Panc1 (cell line): Measurements from ENCODE around the gene DOCK11. TPM values are rescaled to one million over a fixed set of nuclear protein-coding genes. Genes with fewer than 3 reads are reported as not detected.
"Not testable (repeated sequence)": the region's sequence is repeated elsewhere in the genome, so short reads cannot be mapped to it uniquely, and the experiment has no call there.

Experiments
- ATAC-seq: fragments of 200-7000 bp; cut with Tn5 transposase; 2 replicates; pipeline ENCODE4 v1.9.1; 2020; ENCODE audit warnings: mild to moderate bottlenecking, moderate library complexity
- BruUV-seq: library from RNA; stranded (reverse); fragments of 400-500 nt; replicated peaks from 2 replicates; lab custom pipeline; 2021; lab: Mats Ljungman, UMichigan
- CTCF ChIA-PET: fragments of 300-600 bp; sonication (Branson Sonifier 250); formaldehyde crosslinking; loops from one replicate; lab custom pipeline; 2022; ENCODE audit warnings: antibody characterized with exemption; lab: Charles Lee
- POLR2A ChIA-PET: fragments of 300-600 bp; sonication (Branson Sonifier 250); formaldehyde crosslinking; loops from one replicate; lab custom pipeline; 2022; ENCODE audit warnings: antibody characterized with exemption; lab: Charles Lee
- DNase-seq: peaks from one replicate; pipeline ENCODE4 v3.0.0-alpha.2; 2010; ENCODE audit warnings: low read depth, low spot score
- H3K27ac ChIP-seq: 2 replicates; pipeline ENCODE4 v1.5.1; 2011; ENCODE audit warnings: mild to moderate bottlenecking, low read length, inconsistent platforms
- H3K27me3 ChIP-seq: fragments of 200-500 bp; sonication (Bioruptor generic); 2 replicates; pipeline ENCODE4 v1.6.0; 2014; ENCODE audit warnings: low read length, inconsistent platforms; ENCODE audit not compliant: control insufficient read depth, insufficient read depth
- H3K36me3 ChIP-seq: fragments of 200-500 bp; sonication (Bioruptor generic); 2 replicates; pipeline ENCODE4 v1.5.1; 2014; ENCODE audit warnings: inconsistent platforms, mild to moderate bottlenecking, low read length, moderate library complexity; ENCODE audit not compliant: control insufficient read depth, insufficient read depth
- H3K4me1 ChIP-seq: 2 replicates; pipeline ENCODE4 v1.5.1; 2011; ENCODE audit warnings: inconsistent platforms, mild to moderate bottlenecking, low read length, moderate library complexity; ENCODE audit not compliant: control insufficient read depth, insufficient read depth
- H3K4me3 ChIP-seq, 2 experiments: 2 replicates each; pipeline ENCODE4 v1.5.1; 2011 to 2012; ENCODE audit warnings: low read depth in 2 of 2, low read length in 2 of 2, mild to moderate bottlenecking in 2 of 2, inconsistent platforms in 1 of 2, moderate library complexity in 1 of 2
- H3K9me3 ChIP-seq: fragments of 200-500 bp; sonication (Bioruptor generic); 2 replicates; pipeline ENCODE4 v1.5.1; 2014; ENCODE audit warnings: low read depth, mild to moderate bottlenecking, inconsistent platforms, low read length, moderate library complexity; ENCODE audit not compliant: control insufficient read depth, insufficient read depth
- CTCF ChIP-seq: fragments of 450-650 bp; IDR thresholded peaks from 2 replicates; pipeline ENCODE4 v1.5.1; 2017; ENCODE audit warnings: mild to moderate bottlenecking
- POLR2AphosphoS5 ChIP-seq: IDR thresholded peaks from 2 replicates; pipeline ENCODE4 v1.6.1; 2012; ENCODE audit warnings: mild to moderate bottlenecking, low read depth, low read length, moderate library complexity
- SIN3A ChIP-seq: IDR thresholded peaks from 2 replicates; pipeline ENCODE4 v1.6.1; 2012; ENCODE audit warnings: low read depth, mild to moderate bottlenecking, low read length, moderate library complexity, borderline replicate concordance; ENCODE audit not compliant: insufficient read depth
- TCF7L2 ChIP-seq: IDR thresholded peaks from 2 replicates; pipeline ENCODE4 v1.6.1; 2011; ENCODE audit warnings: mild to moderate bottlenecking, low read depth, low read length, inconsistent platforms
- in situ Hi-C: cut with HindIII; loops from 2 replicates; pipeline ENCODE4 v1.10.0; 2016; ENCODE audit warnings: low sequenced_read_pairs, low pct_unique_long_range_greater_than_20kb
- intact Hi-C: fragments of 100-400 bp; cut with micrococcal nuclease; formaldehyde crosslinking; loops from one replicate; pipeline ENCODE4 v1.10.0; 2022; ENCODE audit not compliant: unreplicated experiment
- total RNA-seq: library from RNA; stranded (reverse); gene quantifications from one replicate; pipeline ENCODE4 v1.2.1, GENCODE V29; 2021; ENCODE audit not compliant: unreplicated experiment
- TF ChIP-seq, protein P1 (sequence below), 2 experiments: IDR thresholded peaks; 2 replicates each; pipeline ENCODE4 v1.6.1; 2011 to 2012; ENCODE audit warnings: low read depth in 2 of 2, control low read depth in 1 of 2, low read length in 1 of 2, mild to moderate bottlenecking in 1 of 2, moderate library complexity in 1 of 2; ENCODE audit not compliant: insufficient read depth in 1 of 2

Gene DOCK11
- total RNA-seq, 1 experiment from 2014 or later: 2.0 TPM

DNA sequence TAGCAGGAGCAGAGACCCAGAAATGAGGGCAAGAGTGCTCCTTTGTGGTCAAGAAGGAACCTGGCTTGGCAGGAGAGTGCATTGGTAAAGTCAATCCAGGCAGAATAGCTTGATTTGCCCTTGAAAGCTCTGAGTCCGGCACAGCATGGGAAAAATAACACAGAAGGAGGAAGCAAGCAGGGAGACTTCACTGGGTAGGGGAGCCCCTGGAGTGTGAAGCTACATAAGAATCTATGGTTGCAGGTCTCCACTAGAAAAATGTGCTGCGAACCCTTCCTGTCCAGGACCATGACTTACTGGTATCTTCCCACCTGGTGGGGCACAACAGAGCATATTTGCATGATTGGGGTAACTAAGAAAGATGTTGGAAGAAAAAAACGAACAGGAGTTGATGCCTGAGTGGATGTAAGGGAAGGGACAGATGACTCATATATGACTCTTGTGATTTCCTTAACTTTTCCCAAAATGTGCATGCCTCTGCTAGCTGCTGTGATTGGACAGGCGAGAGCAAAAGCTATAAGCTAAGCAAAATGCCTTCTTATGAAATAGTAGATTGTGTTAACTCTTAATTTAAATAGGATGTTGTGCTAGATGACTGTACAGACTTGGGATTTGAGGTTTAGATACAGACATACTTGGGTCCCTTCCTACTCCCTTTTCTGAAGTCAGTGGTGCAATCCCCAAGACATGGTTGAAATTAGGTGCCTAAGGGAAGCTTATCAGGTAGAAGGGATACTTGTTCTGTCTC, 235.1 kb downstream of the DOCK11 start:
- Histone ChIP-seq H3K4me1 (peaks cover 36% of the 10 kb centered on the region), H3K27me3 (no peaks in the 10 kb centered on the region), H3K27ac (peak overlapping the region; percentile 9), H3K4me3 (peak overlapping the region in 1 of 2 experiments; percentile 90; a peak in 2 of 4 replicates), H3K9me3 (peaks cover 4% of the 10 kb centered on the region; the same call in 1 of the 2 replicates), H3K36me3 (no peaks in the 10 kb centered on the region)
- in situ Hi-C loops (no loop called here), intact Hi-C loops (no loop called here)
- ATAC-seq (no peak), DNase-seq (peak; percentile 30)
- POLR2A ChIA-PET: interaction anchor here (0.5 to 0.6 kb wide), 2 partner anchors 84 to 385 kb away, joined by 3 to 4 read pairs; no protein-coding TSS in a partner anchor
- TF ChIP-seq SIN3A (no peak), POLR2AphosphoS5 (no peak), CTCF (no peak), TCF7L2 (no peak)
- TF ChIP-seq, protein P1, sequence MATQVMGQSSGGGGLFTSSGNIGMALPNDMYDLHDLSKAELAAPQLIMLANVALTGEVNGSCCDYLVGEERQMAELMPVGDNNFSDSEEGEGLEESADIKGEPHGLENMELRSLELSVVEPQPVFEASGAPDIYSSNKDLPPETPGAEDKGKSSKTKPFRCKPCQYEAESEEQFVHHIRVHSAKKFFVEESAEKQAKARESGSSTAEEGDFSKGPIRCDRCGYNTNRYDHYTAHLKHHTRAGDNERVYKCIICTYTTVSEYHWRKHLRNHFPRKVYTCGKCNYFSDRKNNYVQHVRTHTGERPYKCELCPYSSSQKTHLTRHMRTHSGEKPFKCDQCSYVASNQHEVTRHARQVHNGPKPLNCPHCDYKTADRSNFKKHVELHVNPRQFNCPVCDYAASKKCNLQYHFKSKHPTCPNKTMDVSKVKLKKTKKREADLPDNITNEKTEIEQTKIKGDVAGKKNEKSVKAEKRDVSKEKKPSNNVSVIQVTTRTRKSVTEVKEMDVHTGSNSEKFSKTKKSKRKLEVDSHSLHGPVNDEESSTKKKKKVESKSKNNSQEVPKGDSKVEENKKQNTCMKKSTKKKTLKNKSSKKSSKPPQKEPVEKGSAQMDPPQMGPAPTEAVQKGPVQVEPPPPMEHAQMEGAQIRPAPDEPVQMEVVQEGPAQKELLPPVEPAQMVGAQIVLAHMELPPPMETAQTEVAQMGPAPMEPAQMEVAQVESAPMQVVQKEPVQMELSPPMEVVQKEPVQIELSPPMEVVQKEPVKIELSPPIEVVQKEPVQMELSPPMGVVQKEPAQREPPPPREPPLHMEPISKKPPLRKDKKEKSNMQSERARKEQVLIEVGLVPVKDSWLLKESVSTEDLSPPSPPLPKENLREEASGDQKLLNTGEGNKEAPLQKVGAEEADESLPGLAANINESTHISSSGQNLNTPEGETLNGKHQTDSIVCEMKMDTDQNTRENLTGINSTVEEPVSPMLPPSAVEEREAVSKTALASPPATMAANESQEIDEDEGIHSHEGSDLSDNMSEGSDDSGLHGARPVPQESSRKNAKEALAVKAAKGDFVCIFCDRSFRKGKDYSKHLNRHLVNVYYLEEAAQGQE (IDR thresholded peaks at IDR 0.05; ENCODE audit: insufficient read depth in 1 of 2, low read depth in 2 of 2, low read length in 1 of 2): no peak
- BruUV-seq: no TSS peak
- CTCF ChIA-PET: interaction anchor here (0.6 to 0.9 kb wide), 2 partner anchors 56 to 656 kb away, joined by 4 to 5 read pairs; no protein-coding TSS in a partner anchor

GRCh38 chrX:118732551-118732950, 236.9 kb downstream of the DOCK11 start:
- intact Hi-C loops, H3K27ac ChIP-seq, ATAC-seq, H3K4me3 ChIP-seq, CTCF ChIA-PET, DNase-seq, H3K27me3 ChIP-seq, BruUV-seq, POLR2A ChIA-PET, H3K9me3 ChIP-seq, in situ Hi-C loops, H3K36me3 ChIP-seq: not testable (repeated sequence)
- H3K4me1 ChIP-seq: peaks cover 34% of the 10 kb centered on the region

GRCh38 chrX:118734909-118735308, 239.3 kb downstream of the DOCK11 start:
- ChIA-PET CTCF (no interaction called here), POLR2A (no interaction called here)
- ATAC-seq: no peak
- Histone ChIP-seq H3K4me3 (no peak overlapping the region), H3K27me3 (no peaks in the 10 kb centered on the region), H3K27ac (no peak overlapping the region), H3K9me3 (peaks cover 4% of the 10 kb centered on the region; the same call in 1 of the 2 replicates), H3K4me1 (peaks cover 18% of the 10 kb centered on the region), H3K36me3 (no peaks in the 10 kb centered on the region)
- in situ Hi-C loops (no loop called here), intact Hi-C loops (no loop called here)
- BruUV-seq: no TSS peak
- DNase-seq: no peak
- no peak for TF ChIP-seq POLR2AphosphoS5
- TF ChIP-seq TCF7L2: no peak
- TF ChIP-seq, protein P1 (IDR thresholded peaks at IDR 0.05; ENCODE audit: insufficient read depth in 1 of 2, low read depth in 2 of 2, low read length in 1 of 2): no peak
- TF ChIP-seq SIN3A: no peak
